Measurements from ENCODE around the gene MED22. TPM values are rescaled to one million over a fixed set of nuclear protein-coding genes. Genes with fewer than 3 reads are reported as not detected.
"Not testable (repeated sequence)": the region's sequence is repeated elsewhere in the genome, so short reads cannot be mapped to it uniquely, and the experiment has no call there.

Gene MED22
- 17.7 and 31.6 TPM in 2 replicates for total RNA-seq

GRCh38 chr9:133347985-133348717 lies at the start of gene MED22, which contains the start of gene RPL7A:
TSS of gene MED22 (minus strand) at chr9:133348131. CDS start at chr9:133346662, 1,469 bp downstream.
TSS of gene RPL7A (plus strand) at chr9:133348218. CDS start at chr9:133348244, 26 bp downstream.
- peak; percentile 94 for DNase-seq (ENCODE audit: low read depth)

- no peak for DNase-seq (ENCODE audit: low read depth)
Observed at GRCh38 chr9:133397370-133397769, 49.4 kb upstream of the MED22 start.

GRCh38 chr9:133396952-133397351 lies 49.0 kb upstream of the MED22 start:
- DNase-seq (ENCODE audit: low read depth) = no peak

GRCh38 chr9:133394687-133395271 lies 46.8 kb upstream of the MED22 start:
- no peak for DNase-seq (ENCODE audit: low read depth)

- DNase-seq (ENCODE audit: low read depth) = no peak
Observed at GRCh38 chr9:133393399-133393798, 45.5 kb upstream of the MED22 start.

- DNase-seq (ENCODE audit: low read depth) = not testable (repeated sequence)
Observed at GRCh38 chr9:133392308-133392707, 44.4 kb upstream of the MED22 start.

- not testable (repeated sequence) for DNase-seq (ENCODE audit: low read depth)
Observed at GRCh38 chr9:133391449-133391848, 43.5 kb upstream of the MED22 start.

- no peak for DNase-seq (ENCODE audit: low read depth)
Observed at GRCh38 chr9:133390713-133391112, 42.8 kb upstream of the MED22 start.

GRCh38 chr9:133389562-133389961 lies 41.6 kb upstream of the MED22 start:
- DNase-seq (ENCODE audit: low read depth) = no peak

GRCh38 chr9:133389025-133389557 lies 41.2 kb upstream of the MED22 start:
- no peak for DNase-seq (ENCODE audit: low read depth)

GRCh38 chr9:133387680-133388079 lies 39.7 kb upstream of the MED22 start:
- peak; percentile 43 for DNase-seq (ENCODE audit: low read depth)

GRCh38 chr9:133386338-133386737 lies 38.4 kb upstream of the MED22 start:
- no peak for DNase-seq (ENCODE audit: low read depth)

- DNase-seq (ENCODE audit: low read depth) = no peak
Observed at GRCh38 chr9:133385452-133385851, 37.5 kb upstream of the MED22 start.

- DNase-seq (ENCODE audit: low read depth) = no peak
Observed at GRCh38 chr9:133384736-133385321, 36.9 kb upstream of the MED22 start.

GRCh38 chr9:133383438-133383837 lies 35.5 kb upstream of the MED22 start:
- DNase-seq (ENCODE audit: low read depth) = no peak

- no peak for DNase-seq (ENCODE audit: low read depth)
Observed at GRCh38 chr9:133382507-133383141, 34.7 kb upstream of the MED22 start.

- no peak for DNase-seq (ENCODE audit: low read depth)
Observed at GRCh38 chr9:133380734-133381133, 32.8 kb upstream of the MED22 start.

- no peak for DNase-seq (ENCODE audit: low read depth)
Observed at GRCh38 chr9:133379153-133380086, 31.5 kb upstream of the MED22 start.

GRCh38 chr9:133378408-133378962 lies 30.6 kb upstream of the MED22 start:
- DNase-seq (ENCODE audit: low read depth) = no peak

- DNase-seq (ENCODE audit: low read depth) = no peak
Observed at GRCh38 chr9:133377721-133378216, 29.8 kb upstream of the MED22 start.

GRCh38 chr9:133377280-133377679 lies 29.3 kb upstream of the MED22 start:
- not testable (repeated sequence) for DNase-seq (ENCODE audit: low read depth)

All from renal cortical epithelial cell (primary cell).